Measurements from ENCODE around the gene RAB44. TPM values are rescaled to one million over a fixed set of nuclear protein-coding genes. Genes with fewer than 3 reads are reported as not detected.

RAB44 gene
- polyA plus RNA-seq, 1 of the 3 experiments (the other 2 are of a cell fraction) = 0.12 TPM

- Histone ChIP-seq H3K4me2 (no peak overlapping the region), H3K9ac (no peak overlapping the region), H3K4me3 (ENCODE audit: low read depth in 2 of 2, low read length in 1 of 2) (no peak overlapping the region), H3K9me2 (no peaks in the 10 kb centered on the region), H3F3A (replicated peaks; ENCODE audit: insufficient read depth) (no peaks in the 10 kb centered on the region), H2AFZ (ENCODE audit: low read depth) (no peak overlapping the region; the same call in 1 of the 2 replicates), H3K9me3 (no peaks in the 10 kb centered on the region), H3K27ac (ENCODE audit: low read depth in 2 of 2, low read length in 1 of 2) (no peak overlapping the region), H3K36me3 (replicated peaks in 1 of 2; ENCODE audit: control insufficient read depth in 1 of 2, insufficient read depth in 2 of 2, low read length in 1 of 2) (no peaks in the 10 kb centered on the region), H4K20me1 (ENCODE audit: insufficient read depth) (no peaks in the 10 kb centered on the region), H3K27me3 (ENCODE audit: insufficient read depth) (no peaks in the 10 kb centered on the region), H3K4me1 (ENCODE audit: control insufficient read depth in 1 of 2, insufficient read depth in 2 of 2, low read depth in 1 of 2, low read length in 1 of 2) (peaks cover 0 to 24% of the 10 kb centered on the region in 2 experiments; a peak in 2 of 4 replicates), H3K79me2 (ENCODE audit: insufficient read depth) (no peaks in the 10 kb centered on the region)
- no peak for TF ChIP-seq RXRA (IDR thresholded peaks at IDR 0.05; ENCODE audit: borderline replicate concordance, low read depth)
- TF ChIP-seq FOXJ3 (CRISPR knock-in tag; IDR thresholded peaks at IDR 0.05) = no peak
- TF ChIP-seq FOXM1 (IDR thresholded peaks at IDR 0.05; ENCODE audit: low read depth) = no peak
- no peak for DNase-seq
- ChIA-PET CTCF (interaction anchor here (0.5 to 10.9 kb wide), 6 partner anchors 11 to 1154 kb away, joined by 3 to 111 read pairs (median 13); no protein-coding TSS in a partner anchor), POLR2A (no interaction called here)
- 94% methylated on average over 9 of the region's 9 CpGs for WGBS (ENCODE audit: low lambda C conversion rate)
Measured at GRCh38 chr6:36754582-36755434, 57.2 kb downstream of the RAB44 start.

- Histone ChIP-seq H3K36me3 (replicated peaks in 1 of 2; ENCODE audit: control insufficient read depth in 1 of 2, insufficient read depth in 2 of 2, low read length in 1 of 2) (no peaks in the 10 kb centered on the region), H3K4me1 (ENCODE audit: control insufficient read depth in 1 of 2, insufficient read depth in 2 of 2, low read depth in 1 of 2, low read length in 1 of 2) (peaks cover 0 to 24% of the 10 kb centered on the region in 2 experiments; a peak in 2 of 4 replicates), H3K4me3 (ENCODE audit: low read depth in 2 of 2, low read length in 1 of 2) (no peak overlapping the region), H2AFZ (ENCODE audit: low read depth) (no peak overlapping the region; the same call in 1 of the 2 replicates), H3K9me3 (no peaks in the 10 kb centered on the region), H3K27me3 (ENCODE audit: insufficient read depth) (no peaks in the 10 kb centered on the region), H3K9me2 (no peaks in the 10 kb centered on the region), H3K9ac (no peak overlapping the region), H3K79me2 (ENCODE audit: insufficient read depth) (no peaks in the 10 kb centered on the region), H4K20me1 (ENCODE audit: insufficient read depth) (no peaks in the 10 kb centered on the region), H3F3A (replicated peaks; ENCODE audit: insufficient read depth) (no peaks in the 10 kb centered on the region), H3K4me2 (no peak overlapping the region), H3K27ac (ENCODE audit: low read depth in 2 of 2, low read length in 1 of 2) (no peak overlapping the region)
- CTCF ChIA-PET = interaction anchor here (1.0 to 10.9 kb wide), 6 partner anchors 10 to 139 kb away, joined by 4 to 111 read pairs (median 24); no protein-coding TSS in a partner anchor
- no peak for DNase-seq
- POLR2A ChIA-PET = interaction anchor here (0.6 kb wide), 1 partner anchor 146 kb away, joined by 6 read pairs; no protein-coding TSS in a partner anchor
- WGBS (ENCODE audit: low lambda C conversion rate) = 64% methylated on average over 18 of the region's 19 CpGs
- TF ChIP-seq USF1 (IDR thresholded peaks at IDR 0.05; ENCODE audit: borderline replicate concordance, low read depth) = no peak
- TF ChIP-seq FOXM1 (IDR thresholded peaks at IDR 0.05; ENCODE audit: low read depth) = no peak
- TF ChIP-seq NRF1 (IDR thresholded peaks at IDR 0.05; ENCODE audit: low read depth, low read length) = no peak
Measured at GRCh38 chr6:36755435-36756348, 58.1 kb downstream of the RAB44 start.

- Histone ChIP-seq H2AFZ (ENCODE audit: low read depth) (no peak overlapping the region), H3K4me2 (no peak overlapping the region), H3K9me2 (no peaks in the 10 kb centered on the region), H3F3A (replicated peaks; ENCODE audit: insufficient read depth) (no peaks in the 10 kb centered on the region), H4K20me1 (ENCODE audit: insufficient read depth) (no peaks in the 10 kb centered on the region), H3K9me3 (no peaks in the 10 kb centered on the region), H3K4me3 (ENCODE audit: low read depth in 2 of 2, low read length in 1 of 2) (no peak overlapping the region), H3K79me2 (ENCODE audit: insufficient read depth) (no peaks in the 10 kb centered on the region), H3K9ac (no peak overlapping the region), H3K4me1 (ENCODE audit: control insufficient read depth in 1 of 2, insufficient read depth in 2 of 2, low read depth in 1 of 2, low read length in 1 of 2) (peaks cover 0 to 24% of the 10 kb centered on the region in 2 experiments; a peak in 2 of 4 replicates), H3K36me3 (replicated peaks in 1 of 2; ENCODE audit: control insufficient read depth in 1 of 2, insufficient read depth in 2 of 2, low read length in 1 of 2) (no peaks in the 10 kb centered on the region), H3K27ac (ENCODE audit: low read depth in 2 of 2, low read length in 1 of 2) (no peak overlapping the region), H3K27me3 (ENCODE audit: insufficient read depth) (no peaks in the 10 kb centered on the region)
- POLR2A ChIA-PET = interaction anchor here (0.6 kb wide), 1 partner anchor 147 kb away, joined by 6 read pairs; no protein-coding TSS in a partner anchor
- no peak for DNase-seq
- CTCF ChIA-PET = interaction anchor here (0.7 to 10.9 kb wide), 4 partner anchors 9 to 140 kb away, joined by 3 to 111 read pairs (median 38); no protein-coding TSS in a partner anchor
- WGBS (ENCODE audit: low lambda C conversion rate) = 87% methylated on average over 8 of the region's 8 CpGs
- TF ChIP-seq USF2 (IDR thresholded peaks at IDR 0.05; ENCODE audit: borderline replicate concordance, low read depth, low read length) (no peak), ZBTB33 (IDR thresholded peaks at IDR 0.05; ENCODE audit: borderline replicate concordance, low read depth) (no peak), NRF1 (IDR thresholded peaks at IDR 0.05; ENCODE audit: low read depth, low read length) (no peak), POLR2AphosphoS5 (IDR thresholded peaks at IDR 0.05; ENCODE audit: low read depth, low read length) (no peak), YY1 (IDR thresholded peaks at IDR 0.05; ENCODE audit: low read depth) (no peak), FOXJ3 (CRISPR knock-in tag; IDR thresholded peaks at IDR 0.05) (no peak), MEF2A (IDR thresholded peaks at IDR 0.05; ENCODE audit: borderline replicate concordance, low read depth) (no peak), TAF1 (IDR thresholded peaks at IDR 0.05; ENCODE audit: borderline replicate concordance, low read depth, low read length) (no peak), TCF12 (IDR thresholded peaks at IDR 0.05) (no peak)
Measured at GRCh38 chr6:36756786-36757185, 59.2 kb downstream of the RAB44 start.

Data from SK-N-SH (cell line).